GM12878 (cell line): Measurements from ENCODE around the gene ANKRD11. TPM values are rescaled to one million over a fixed set of nuclear protein-coding genes. Genes with fewer than 3 reads are reported as not detected.

ENCODE experiments used
- ATAC-seq: fragments of 200-7000 bp; cut with Tn5 transposase; 3 replicates; pipeline ENCODE4 v1.9.1; 2020; ENCODE audit warnings: mild to moderate bottlenecking, moderate library complexity
- BruUV-seq: library from RNA; stranded (reverse); fragments of 400-500 nt; replicated peaks from 2 replicates; lab custom pipeline; 2021; lab: Mats Ljungman, UMichigan
- CTCF ChIA-PET: fragments of 300-600 bp; sonication (Branson Sonifier 250); formaldehyde crosslinking; extraction: SDS; loops from one replicate; lab custom pipeline; 2021; ENCODE audit warnings: inconsistent platforms; lab: Yijun Ruan, JAX
- POLR2A ChIA-PET: fragments of 350-600 bp; formaldehyde crosslinking; extraction: SDS; loops from one replicate; lab custom pipeline; 2021; ENCODE audit warnings: inconsistent platforms; lab: Charles Lee
- RAD21 ChIA-PET: fragments of 300-600 bp; sonication (Branson Sonifier 250); formaldehyde crosslinking; loops from one replicate; lab custom pipeline; 2023; ENCODE audit warnings: antibody characterized with exemption; ENCODE audit not compliant: unreplicated experiment; lab: Charles Lee
- SMC1A ChIA-PET: fragments of 300-600 bp; sonication (Branson Sonifier 250); formaldehyde crosslinking; loops from one replicate; lab custom pipeline; 2023; ENCODE audit not compliant: unreplicated experiment, uncharacterized antibody; lab: Charles Lee
- DNase-seq: peaks from one replicate; pipeline ENCODE4 v3.0.0-alpha.2; 2011; ENCODE audit warnings: low read depth, low spot score
- FAIRE-seq: peaks from 3 replicates; lab custom pipeline; 2011; peaks lifted over from hg19 to GRCh38; lab: Jason Lieb, UNC
- H2AFZ ChIP-seq: 2 replicates; pipeline ENCODE4 v1.6.0; 2011; ENCODE audit warnings: low read depth, low read length, control low read depth; ENCODE audit not compliant: control insufficient read depth
- H3K27ac ChIP-seq: 2 replicates; pipeline ENCODE4 v1.5.1; 2011; ENCODE audit warnings: control low read depth; ENCODE audit not compliant: control insufficient read depth, insufficient read depth
- H3K27me3 ChIP-seq, 2 experiments: replicated peaks in 1 of 2; 2 replicates each; pipeline versions ENCODE4 v1.6.0 to v1.6.1; 2011; ENCODE audit warnings: low read length in 1 of 2; ENCODE audit not compliant: control insufficient read depth in 2 of 2, insufficient read depth in 2 of 2
- H3K36me3 ChIP-seq, 2 experiments: 2 replicates each; pipeline ENCODE4 v1.5.1; 2011; ENCODE audit warnings: low read length in 1 of 2; ENCODE audit not compliant: control insufficient read depth in 2 of 2, insufficient read depth in 2 of 2
- H3K4me1 ChIP-seq: 2 replicates; pipeline ENCODE4 v1.6.1; 2011; ENCODE audit warnings: mild to moderate bottlenecking, low read length, moderate library complexity, mixed read lengths; ENCODE audit not compliant: control insufficient read depth, insufficient read depth
- H3K4me2 ChIP-seq: 2 replicates; pipeline ENCODE4 v1.6.0; 2011; ENCODE audit warnings: control low read depth; ENCODE audit not compliant: control insufficient read depth, insufficient read depth
- H3K4me3 ChIP-seq: fragments of 200-600 bp; sonication (generic); 2 replicates; pipeline ENCODE4 v1.5.1; 2016
- H3K79me2 ChIP-seq: 2 replicates; pipeline ENCODE4 v1.6.0; 2011; ENCODE audit warnings: low read length; ENCODE audit not compliant: control insufficient read depth, insufficient read depth
- H3K9ac ChIP-seq: 2 replicates; pipeline ENCODE4 v1.8.0; 2011; ENCODE audit warnings: low read length, control low read depth, mixed read lengths; ENCODE audit not compliant: control insufficient read depth, insufficient read depth
- H3K9me3 ChIP-seq: replicated peaks from 3 replicates; pipeline ENCODE4 v1.5.1; 2011; ENCODE audit warnings: mild to moderate bottlenecking, low read length; ENCODE audit not compliant: control insufficient read depth, insufficient read depth
- H4K20me1 ChIP-seq: 2 replicates; pipeline ENCODE4 v1.6.0; 2011; ENCODE audit not compliant: control insufficient read depth, insufficient read depth
- CEBPB ChIP-seq, 2 experiments: fragments of 150-350 bp in 1 of 2; IDR thresholded peaks; 2 replicates each; pipeline ENCODE4 v1.6.1; 2012 to 2014; ENCODE audit warnings: low read depth in 2 of 2, low read length in 2 of 2, borderline replicate concordance in 1 of 2, inconsistent platforms in 1 of 2
- KAT2A ChIP-seq: conservative IDR thresholded peaks from 2 replicates; pipeline ENCODE4 v1.6.1; 2011; ENCODE audit warnings: low read depth, low read length; ENCODE audit not compliant: control insufficient read depth
- MEF2A ChIP-seq: IDR thresholded peaks from 2 replicates; pipeline ENCODE4 v1.6.1; 2011; ENCODE audit warnings: low read depth, mild to moderate bottlenecking, low read length, moderate library complexity; ENCODE audit not compliant: insufficient read depth
- MTA3 ChIP-seq: IDR thresholded peaks from 2 replicates; pipeline ENCODE4 v1.6.1; 2012; ENCODE audit warnings: low read length, inconsistent platforms, borderline replicate concordance
- RUNX3 ChIP-seq: IDR thresholded peaks from 2 replicates; pipeline ENCODE4 v1.6.1; 2012; ENCODE audit warnings: low read length, inconsistent platforms
- SIN3A ChIP-seq: IDR thresholded peaks from 2 replicates; pipeline ENCODE4 v1.6.1; 2012; ENCODE audit warnings: low read depth, low read length, improper control_type of control experiment
- SMC3 ChIP-seq: IDR thresholded peaks from 2 replicates; pipeline ENCODE4 v1.6.1; 2011; ENCODE audit warnings: low read length, improper control_type of control experiment, borderline replicate concordance
- SREBF2 ChIP-seq: IDR thresholded peaks from 2 replicates; pipeline ENCODE4 v1.6.1; 2012; ENCODE audit warnings: mild to moderate bottlenecking, low read length
- WGBS: methylation state at CpG from one replicate; pipeline ENCODE4 v1.1.6; 2016; ENCODE audit warnings: low lambda C conversion rate; ENCODE audit not compliant: insufficient replicate concordance, insufficient coverage; ENCODE audit errors: missing lambda C conversion rate; 5-methylcytosine and 5-hydroxymethylcytosine counted together
- in situ Hi-C: fragments of 300-500 bp; cut with MboI; formaldehyde crosslinking; loops from 9 replicates; pipeline ENCODE4 v1.14.3; 2018; ENCODE audit warnings: mixed read lengths
- intact Hi-C: fragments of 100-400 bp; cut with micrococcal nuclease; formaldehyde crosslinking; loops from one replicate; pipeline ENCODE4 v1.14.2; 2022; ENCODE audit not compliant: unreplicated experiment
- polyA plus RNA-seq, 11 experiments: library from polyadenylated mRNA; depleted of rRNA in 4 of 11; unstranded in 6 of 11; stranded (reverse) in 5 of 11; fragments of >200 nt; fragmentation: Nextera tagmentation in 4 of 11; fragmentation: Illumina TruSeq in 1 of 11; extraction: Ambion mirVana in 4 of 11; extraction: Trizol in 1 of 11; gene quantifications; 1 replicate in 1 of 11; 2 replicates in 10 of 11; pipeline versions ENCODE4 v1.2.1 to v1.2.3, GENCODE V29; 2011 to 2016; ENCODE audit warnings: inconsistent platforms in 2 of 11, missing spikeins in 2 of 11, low read depth in 1 of 11
- total RNA-seq, 4 experiments: library from RNA; depleted of rRNA in 3 of 4; stranded (reverse); fragments of >200 nt in 3 of 4; fragmentation: Illumina TruSeq in 1 of 4; extraction: Trizol in 1 of 4; gene quantifications; 2 replicates each; pipeline versions ENCODE4 v1.2.1 to v1.2.3, GENCODE V29; 2013 to 2021
- TF ChIP-seq, protein P1 (sequence below): fragments of 450-650 bp; IDR thresholded peaks from 2 replicates; pipeline ENCODE4 v1.6.1; 2014; ENCODE audit warnings: mild to moderate bottlenecking
- TF ChIP-seq, protein P2 (sequence below): IDR thresholded peaks from 2 replicates; pipeline ENCODE4 v1.6.1; 2011; ENCODE audit warnings: mild to moderate bottlenecking, low read depth, low read length, moderate library complexity; ENCODE audit not compliant: insufficient replicate concordance

The ANKRD11 gene
- total and polyA plus RNA-seq, 10 of the 15 experiments (the other 5 are each of a cell fraction or from before 2014, with no cell fraction given), result 5.1 to 103 (median 27.4) TPM

DNA sequence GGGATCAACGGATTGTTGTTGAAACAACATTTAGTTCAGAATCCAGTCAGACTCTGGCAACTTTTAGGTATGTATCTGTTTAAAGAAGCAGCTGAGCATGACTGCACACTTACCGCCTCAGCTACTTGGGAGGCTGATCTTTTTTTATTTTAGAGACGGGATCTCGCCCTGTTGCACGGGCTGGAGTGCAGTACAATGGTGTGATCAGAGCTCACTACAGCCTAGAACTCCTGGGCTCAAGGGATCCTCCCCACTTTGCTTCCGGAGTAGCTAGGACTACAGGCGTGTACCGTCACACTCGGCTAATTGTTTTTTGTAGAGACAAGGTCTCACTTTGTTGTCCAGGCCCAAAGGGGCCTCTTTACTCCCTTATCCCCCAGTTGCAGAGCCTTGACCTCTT, 20.2 kb upstream of the ANKRD11 start:
- RAD21 ChIA-PET, result interaction anchor here (1.3 kb wide), 1 partner anchor 174 kb away, joined by 4 read pairs; no protein-coding TSS in a partner anchor
- TF ChIP-seq, protein P1, sequence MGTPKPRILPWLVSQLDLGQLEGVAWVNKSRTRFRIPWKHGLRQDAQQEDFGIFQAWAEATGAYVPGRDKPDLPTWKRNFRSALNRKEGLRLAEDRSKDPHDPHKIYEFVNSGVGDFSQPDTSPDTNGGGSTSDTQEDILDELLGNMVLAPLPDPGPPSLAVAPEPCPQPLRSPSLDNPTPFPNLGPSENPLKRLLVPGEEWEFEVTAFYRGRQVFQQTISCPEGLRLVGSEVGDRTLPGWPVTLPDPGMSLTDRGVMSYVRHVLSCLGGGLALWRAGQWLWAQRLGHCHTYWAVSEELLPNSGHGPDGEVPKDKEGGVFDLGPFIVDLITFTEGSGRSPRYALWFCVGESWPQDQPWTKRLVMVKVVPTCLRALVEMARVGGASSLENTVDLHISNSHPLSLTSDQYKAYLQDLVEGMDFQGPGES, result no peak
- no peak for TF ChIP-seq KAT2A
- no peak for TF ChIP-seq SIN3A
- TF ChIP-seq SMC3, result no peak
- TF ChIP-seq SREBF2, result no peak
- no peak for TF ChIP-seq RUNX3
- TF ChIP-seq MTA3, result no peak
- TF ChIP-seq, protein P2, sequence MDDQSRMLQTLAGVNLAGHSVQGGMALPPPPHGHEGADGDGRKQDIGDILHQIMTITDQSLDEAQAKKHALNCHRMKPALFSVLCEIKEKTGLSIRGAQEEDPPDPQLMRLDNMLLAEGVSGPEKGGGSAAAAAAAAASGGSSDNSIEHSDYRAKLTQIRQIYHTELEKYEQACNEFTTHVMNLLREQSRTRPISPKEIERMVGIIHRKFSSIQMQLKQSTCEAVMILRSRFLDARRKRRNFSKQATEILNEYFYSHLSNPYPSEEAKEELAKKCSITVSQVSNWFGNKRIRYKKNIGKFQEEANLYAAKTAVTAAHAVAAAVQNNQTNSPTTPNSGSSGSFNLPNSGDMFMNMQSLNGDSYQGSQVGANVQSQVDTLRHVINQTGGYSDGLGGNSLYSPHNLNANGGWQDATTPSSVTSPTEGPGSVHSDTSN, result no peak
- TF ChIP-seq CEBPB (IDR thresholded peaks at IDR 0.05; ENCODE audit: borderline replicate concordance in 1 of 2, low read depth in 2 of 2, low read length in 2 of 2), result no peak
- no peak for TF ChIP-seq MEF2A

More for the DNA sequence above, 20.2 kb upstream of the ANKRD11 start:
- no peak for FAIRE-seq
- POLR2A ChIA-PET, result interaction anchor here (0.6 to 1.2 kb wide), 3 partner anchors 24 to 212 kb away, joined by 3 to 4 read pairs (median 3); no protein-coding TSS in a partner anchor
- Histone ChIP-seq H3K4me1 (peaks cover 15% of the 10 kb centered on the region), H3K27ac (no peak overlapping the region), H3K27me3 (no peaks in the 10 kb centered on the region), H3K9me3 (no peaks in the 10 kb centered on the region), H3K79me2 (peaks cover 37% of the 10 kb centered on the region), H2AFZ (no peak overlapping the region), H3K4me2 (no peak overlapping the region), H3K4me3 (no peak overlapping the region), H4K20me1 (no peaks in the 10 kb centered on the region), H3K9ac (no peak overlapping the region), H3K36me3 (peaks cover 0 to 18% of the 10 kb centered on the region in 2 experiments; a peak in 3 of 4 replicates)
- intact Hi-C loops (no loop called here), in situ Hi-C loops (no loop called here)
- WGBS, result 97% methylated on average over 9 of the region's 9 CpGs
- SMC1A ChIA-PET, result interaction anchor here (2.3 kb wide), 1 partner anchor 15 kb away, joined by 4 read pairs; no protein-coding TSS in a partner anchor
- CTCF ChIA-PET, result interaction anchor here (1.3 kb wide), 1 partner anchor 217 kb away, joined by 3 read pairs; no protein-coding TSS in a partner anchor
- no peak for DNase-seq
- no peak for ATAC-seq
- BruUV-seq, result no TSS peak
